GM19035 (cell line): ENCODE data around the gene RPL26.
"Not testable (repeated sequence)": the region's sequence is repeated elsewhere in the genome, so short reads cannot be mapped to it uniquely, and the experiment has no call there.

Experiments used
- ATAC-seq: cut with Tn5 transposase; IDR thresholded peaks from one replicate; pipeline ENCODE4 v1.9.1; 2021; ENCODE audit not compliant: unreplicated experiment

The RPL26 gene

GRCh38 chr17:8369944-8370343, 13.0 kb downstream of the RPL26 start:
- no peak for ATAC-seq

GRCh38 chr17:8368193-8368592, 14.8 kb downstream of the RPL26 start:
- ATAC-seq = no peak

GRCh38 chr17:8366231-8366630, 16.8 kb downstream of the RPL26 start:
- no peak for ATAC-seq

- no peak for ATAC-seq
These were observed 17.9 kb downstream of the RPL26 start for GRCh38 chr17:8365143-8365542.

GRCh38 chr17:8362651-8363332, 20.2 kb downstream of the RPL26 start:
- no peak for ATAC-seq

GRCh38 chr17:8360751-8361150, 22.2 kb downstream of the RPL26 start:
- ATAC-seq = no peak

GRCh38 chr17:8360260-8360659, 22.7 kb downstream of the RPL26 start:
- no peak for ATAC-seq

GRCh38 chr17:8359769-8360168, 23.2 kb downstream of the RPL26 start:
- ATAC-seq = no peak

- ATAC-seq = no peak
These were observed 25.1 kb downstream of the RPL26 start for GRCh38 chr17:8357910-8358309.

- no peak for ATAC-seq
These were observed 28.8 kb downstream of the RPL26 start for GRCh38 chr17:8354236-8354635.

- ATAC-seq = no peak
These were observed 29.3 kb downstream of the RPL26 start for GRCh38 chr17:8353736-8354135.

- ATAC-seq = no peak
These were observed 32.7 kb downstream of the RPL26 start for GRCh38 chr17:8350339-8350738.

GRCh38 chr17:8347001-8347400, 36.0 kb downstream of the RPL26 start:
- ATAC-seq = not testable (repeated sequence)

- no peak for ATAC-seq
These were observed 36.9 kb downstream of the RPL26 start for GRCh38 chr17:8345951-8346665.

- ATAC-seq = no peak
These were observed 37.8 kb downstream of the RPL26 start for GRCh38 chr17:8345052-8345690.

GRCh38 chr17:8341456-8341855, 41.5 kb downstream of the RPL26 start:
- ATAC-seq = no peak

GRCh38 chr17:8339540-8339939, 43.5 kb downstream of the RPL26 start, which contains the start of gene ODF4:
TSS of gene ODF4 (plus strand) at chr17:8339840. CDS start at chr17:8340052, 212 bp downstream.
- no peak for ATAC-seq

GRCh38 chr17:8338753-8339140, 44.2 kb downstream of the RPL26 start:
- ATAC-seq = no peak

- no peak for ATAC-seq
These were observed 44.9 kb downstream of the RPL26 start for GRCh38 chr17:8337802-8338752.

- ATAC-seq = no peak
These were observed 49.7 kb downstream of the RPL26 start for GRCh38 chr17:8333281-8333680.

GRCh38 chr17:8332688-8333087, 50.3 kb downstream of the RPL26 start:
- no peak for ATAC-seq
